A549 (cell line): ENCODE results near the gene BCAS4. TPM values are rescaled to one million over a fixed set of nuclear protein-coding genes. Genes with fewer than 3 reads are reported as not detected.

ENCODE experiments used
- ATAC-seq, 2 experiments: fragments of 200-7000 bp in 1 of 2; fragments of >200 bp in 1 of 2; cut with Nextera tagmentation in 1 of 2; cut with Tn5 transposase in 1 of 2; 3 replicates each; pipeline versions ENCODE4 v1.8.0 to v1.9.1; 2018 to 2020; ENCODE audit warnings: mild to moderate bottlenecking in 1 of 2, moderate library complexity in 1 of 2
- CTCF ChIA-PET: fragments of 300-600 bp; sonication (Branson Sonifier 250); formaldehyde crosslinking; extraction: SDS; loops from one replicate; lab custom pipeline; 2021; ENCODE audit warnings: antibody characterized with exemption, inconsistent platforms; lab: Yijun Ruan, JAX
- POLR2A ChIA-PET: fragments of 350-600 bp; formaldehyde crosslinking; extraction: SDS; loops from one replicate; lab custom pipeline; 2021; ENCODE audit warnings: antibody characterized with exemption, inconsistent platforms; lab: Yijun Ruan, JAX
- DNase-seq, 2 experiments: peaks; one replicate each; pipeline versions ENCODE4 v3.0.0 to v3.0.0-alpha.2; 2011 to 2016; ENCODE audit warnings: low read depth in 1 of 2, low spot score in 1 of 2
- FAIRE-seq: peaks from 2 replicates; lab custom pipeline; 2011; peaks lifted over from hg19 to GRCh38; lab: Jason Lieb, UNC
- H3K27ac ChIP-seq, 2 experiments: fragments of >200 bp; sonication (Bioruptor Twin); formaldehyde crosslinking; 3 replicates each; pipeline ENCODE4 v1.5.1; 2016 to 2017
- H3K4me1 ChIP-seq: fragments of >200 bp; sonication (Bioruptor Twin); formaldehyde crosslinking; 3 replicates; pipeline ENCODE4 v1.6.1; 2016
- H3K4me2 ChIP-seq: fragments of >200 bp; sonication (Bioruptor Twin); formaldehyde crosslinking; 3 replicates; pipeline ENCODE4 v1.6.1; 2016
- H3K4me3 ChIP-seq: fragments of >200 bp; sonication (Bioruptor Twin); formaldehyde crosslinking; 3 replicates; pipeline ENCODE4 v1.5.1; 2016
- H3K9me3 ChIP-seq: fragments of >200 bp; sonication (Bioruptor Twin); formaldehyde crosslinking; 3 replicates; pipeline ENCODE4 v1.6.1; 2016
- CHD2 ChIP-seq: fragments of 150-350 bp; IDR thresholded peaks from 2 replicates; pipeline ENCODE4 v1.6.1; 2014; ENCODE audit warnings: low read length; ENCODE audit not compliant: partially characterized antibody
- FOSB ChIP-seq: fragments of 250-450 bp; sonication (Bioruptor Pico); IDR thresholded peaks from 2 replicates; pipeline ENCODE4 v1.5.0; 2020; ENCODE audit warnings: mild to moderate bottlenecking, moderate library complexity
- FOSL2 ChIP-seq, 2 experiments: fragments of 450-650 bp in 1 of 2; fragments of >200 bp in 1 of 2; sonication (Bioruptor Twin) in 1 of 2; formaldehyde crosslinking; IDR thresholded peaks; 2 replicates each; pipeline versions ENCODE4 v1.5.0 to v1.6.1; 2016 to 2020; ENCODE audit warnings: mild to moderate bottlenecking in 1 of 2, moderate library complexity in 1 of 2
- GATA3 ChIP-seq: IDR thresholded peaks from 2 replicates; pipeline ENCODE4 v1.6.1; 2012; ENCODE audit warnings: borderline replicate concordance
- HEYL ChIP-seq: fragments of 250-450 bp; sonication (Bioruptor Pico); IDR thresholded peaks from 2 replicates; pipeline ENCODE4 v1.8.0; 2021; ENCODE audit warnings: mild to moderate bottlenecking, moderate library complexity
- HMGXB4 ChIP-seq: fragments of 250-450 bp; sonication (Bioruptor Pico); IDR thresholded peaks from 2 replicates; pipeline ENCODE4 v1.5.0; 2021; ENCODE audit warnings: mild to moderate bottlenecking, moderate library complexity, borderline replicate concordance
- HOXA7 ChIP-seq: fragments of 250-450 bp; sonication (Bioruptor Pico); IDR thresholded peaks from 2 replicates; pipeline ENCODE4 v1.5.0; 2020; ENCODE audit warnings: mild to moderate bottlenecking, moderate library complexity
- HOXB13 ChIP-seq: fragments of 250-450 bp; sonication (Bioruptor Pico); IDR thresholded peaks from 2 replicates; pipeline ENCODE4 v1.5.0; 2020; ENCODE audit warnings: low read depth, mild to moderate bottlenecking, moderate library complexity
- MAFK ChIP-seq: fragments of 450-650 bp; IDR thresholded peaks from 2 replicates; pipeline ENCODE4 v1.6.1; 2014; ENCODE audit not compliant: partially characterized antibody
- MAZ ChIP-seq: fragments of 150-350 bp; IDR thresholded peaks from 2 replicates; pipeline ENCODE4 v1.6.1; 2014; ENCODE audit warnings: antibody characterized with exemption, low read depth, low read length, borderline replicate concordance
- MYC ChIP-seq: IDR thresholded peaks from 2 replicates; pipeline ENCODE4 v1.6.1; 2012; ENCODE audit warnings: mild to moderate bottlenecking, inconsistent platforms, low read length, improper control_type of control experiment, borderline replicate concordance
- NFE2L2 ChIP-seq: fragments of 150-350 bp; conservative IDR thresholded peaks from 2 replicates; pipeline ENCODE4 v1.6.1; 2014; ENCODE audit warnings: low read length
- NPAS2 ChIP-seq: fragments of 250-450 bp; sonication (Bioruptor Pico); IDR thresholded peaks from 2 replicates; pipeline ENCODE4 v1.8.0; 2022; ENCODE audit warnings: mild to moderate bottlenecking, moderate library complexity, borderline replicate concordance
- NR3C1 ChIP-seq: fragments of >200 bp; sonication (Bioruptor Twin); formaldehyde crosslinking; IDR thresholded peaks from 3 replicates; pipeline ENCODE4 v1.6.1; 2017
- RAD21 ChIP-seq, 2 experiments: fragments of >200 bp in 1 of 2; sonication (Bioruptor Twin) in 1 of 2; formaldehyde crosslinking in 1 of 2; IDR thresholded peaks in 1 of 2; conservative IDR thresholded peaks in 1 of 2; 2 replicates in 1 of 2; 3 replicates in 1 of 2; pipeline ENCODE4 v1.6.1; 2012 to 2018; ENCODE audit warnings: inconsistent platforms in 1 of 2
- REST ChIP-seq: fragments of 200-600 bp; sonication (generic); IDR thresholded peaks from 2 replicates; pipeline ENCODE4 v1.6.1; 2016; ENCODE audit warnings: antibody characterized with exemption, mild to moderate bottlenecking, moderate library complexity
- TFCP2L1 ChIP-seq: fragments of 250-450 bp; sonication (Bioruptor Pico); IDR thresholded peaks from 2 replicates; pipeline ENCODE4 v1.5.0; 2021; ENCODE audit warnings: mild to moderate bottlenecking
- ZC3H11A ChIP-seq: fragments of 450-650 bp; IDR thresholded peaks from 2 replicates; pipeline ENCODE4 v1.6.1; 2014; ENCODE audit warnings: antibody characterized with exemption, mild to moderate bottlenecking
- ZFP36 ChIP-seq: fragments of 450-650 bp; IDR thresholded peaks from 2 replicates; pipeline ENCODE4 v1.6.1; 2014; ENCODE audit warnings: borderline replicate concordance; ENCODE audit not compliant: partially characterized antibody
- ZNF302 ChIP-seq: fragments of 250-450 bp; sonication (Bioruptor Pico); IDR thresholded peaks from 2 replicates; pipeline ENCODE4 v1.9.0; 2021; ENCODE audit warnings: inconsistent platforms, mild to moderate bottlenecking, moderate library complexity
- WGBS: methylation state at CpG from one replicate; pipeline ENCODE4 v1.1.6; 2017; ENCODE audit errors: missing lambda C conversion rate; 5-methylcytosine and 5-hydroxymethylcytosine counted together
- polyA plus RNA-seq, 4 experiments: library from polyadenylated mRNA; depleted of rRNA in 3 of 4; stranded (reverse); fragments of >200 nt; fragmentation: RNase III in 1 of 4; extraction: RNeasy Plus Mini Kit Qiagen cat#74134 plus additional on column Dnase treatment in 1 of 4; gene quantifications; 2 replicates in 3 of 4; 3 replicates in 1 of 4; pipeline ENCODE4 v1.2.3, GENCODE V29; 2011 to 2017

Gene BCAS4
- polyA plus RNA-seq, 2 of the 4 experiments (the other 2 are of a cell fraction) = 16.9 to 48.4 TPM

GRCh38 chr20:50920997-50921396 lies 126.1 kb downstream of the BCAS4 start:
- Histone ChIP-seq H3K9me3 (no peaks in the 10 kb centered on the region), H3K4me2 (no peak overlapping the region), H3K27ac (no peak overlapping the region)
- POLR2A ChIA-PET = interaction anchor here (2.2 kb wide), 1 partner anchor 10 kb away, joined by 10 read pairs; the partner anchor contains the start of gene ADNP
- FAIRE-seq = no peak
- ATAC-seq = peak in 1 of 2 experiments; percentile 40; a peak in 2 of 6 replicates
- TF ChIP-seq RAD21 (conservative IDR thresholded peaks at IDR 0.05 in 1 of 2, IDR thresholded peaks at IDR 0.05 in 1 of 2) (no peak), HOXA7 (CRISPR knock-in tag) (no peak), NR3C1 (no peak), HOXB13 (CRISPR knock-in tag) (no peak), TFCP2L1 (CRISPR knock-in tag) (no peak), CHD2 (no peak)
- TF ChIP-seq, all 56 proteins: peak for 0
- CTCF ChIA-PET = interaction anchor here (0.7 to 18.7 kb wide), 4 partner anchors 9 to 127 kb away, joined by 3 to 187 read pairs (median 86); partner anchors contain the start of genes ADNP and BCAS4
- Histone ChIP-seq H3K4me1 (peaks cover 41% of the 10 kb centered on the region), H3K4me3 (no peak overlapping the region)
- DNase-seq = peak in 1 of 2 experiments; percentile 12

DNA sequence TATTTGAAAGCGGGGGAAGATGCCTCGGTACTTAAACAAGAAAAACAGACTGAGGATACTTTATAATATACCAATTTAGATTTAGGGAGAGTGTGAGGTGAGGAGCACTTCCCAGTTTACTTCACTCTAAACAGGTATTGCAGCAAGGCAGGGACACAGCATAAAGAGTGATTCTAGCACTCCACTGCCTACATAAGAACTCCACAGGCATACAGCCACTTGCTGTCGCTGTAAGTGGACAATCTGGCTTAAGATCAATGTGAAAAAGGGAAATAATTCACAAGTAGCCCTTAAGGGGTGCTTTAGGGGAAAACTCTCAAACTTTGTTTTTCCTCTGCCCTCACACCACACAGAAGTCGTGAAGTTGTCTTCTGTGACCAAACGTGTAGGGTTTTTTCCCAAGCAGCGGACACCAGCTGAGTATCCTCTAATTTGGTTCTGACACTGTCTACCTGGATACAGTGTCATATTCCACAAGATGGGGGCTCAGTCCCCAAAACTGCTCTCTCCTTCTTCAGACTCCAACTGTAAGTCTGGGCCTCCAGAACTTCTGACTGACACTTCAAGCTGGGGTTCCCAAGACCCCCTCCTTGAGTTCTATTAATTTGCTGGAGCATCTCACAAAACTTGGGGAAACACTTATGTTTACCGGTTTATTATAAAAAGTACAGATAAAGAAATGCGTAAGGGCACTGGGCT lies 127.1 kb downstream of the BCAS4 start:
- DNase-seq (no peak), FAIRE-seq (no peak), ATAC-seq (0 out of 6 replicates have a peak, but pooled peaks of 1 of the 2 experiments have one; percentile 26)
- Histone ChIP-seq H3K4me1 (peaks cover 42% of the 10 kb centered on the region), H3K27ac (no peak overlapping the region), H3K4me2 (no peak overlapping the region), H3K9me3 (no peaks in the 10 kb centered on the region), H3K4me3 (no peak overlapping the region)
- no peak for TF ChIP-seq MYC
- no peak for TF ChIP-seq HMGXB4 (CRISPR knock-in tag)
- TF ChIP-seq NPAS2 (CRISPR knock-in tag) = no peak
- no peak for TF ChIP-seq HEYL (CRISPR knock-in tag)
- no peak for TF ChIP-seq ZC3H11A
- ChIA-PET POLR2A (interaction anchor here (2.2 kb wide), 1 partner anchor 10 kb away, joined by 10 read pairs; the partner anchor contains the start of gene ADNP), CTCF (interaction anchor here (1.5 to 18.7 kb wide), 4 partner anchors 8 to 128 kb away, joined by 4 to 187 read pairs (median 87); partner anchors contain the start of genes ADNP and BCAS4)
- WGBS = 86% methylated on average over 8 of the region's 8 CpGs

GRCh38 chr20:50924261-50924920 lies 129.5 kb downstream of the BCAS4 start:
- WGBS = 81% methylated on average over 2 of the region's 2 CpGs
- Histone ChIP-seq H3K9me3 (no peaks in the 10 kb centered on the region), H3K4me3 (no peak overlapping the region), H3K27ac (no peak overlapping the region), H3K4me1 (peaks cover 57% of the 10 kb centered on the region), H3K4me2 (no peak overlapping the region)
- CTCF ChIA-PET = interaction anchor here (1.7 to 18.7 kb wide), 5 partner anchors 5 to 131 kb away, joined by 5 to 187 read pairs (median 167); partner anchors contain the start of genes ADNP and BCAS4
- FAIRE-seq (no peak), ATAC-seq (no peak), DNase-seq (no peak)
- POLR2A ChIA-PET = interaction anchor here (0.6 kb wide), 1 partner anchor 117 kb away, joined by 4 read pairs; no protein-coding TSS in a partner anchor
- TF ChIP-seq ZFP36 (no peak), HMGXB4 (CRISPR knock-in tag) (no peak), ZNF302 (CRISPR knock-in tag) (no peak), FOSB (CRISPR knock-in tag) (no peak), REST (no peak), HOXA7 (CRISPR knock-in tag) (no peak), FOSL2 (IDR thresholded peaks at IDR 0.05) (no peak), FOSL2 (CRISPR knock-in tag; IDR thresholded peaks at IDR 0.05) (no peak), MAZ (no peak), NFE2L2 (no peak), HOXB13 (CRISPR knock-in tag) (no peak), GATA3 (no peak), MAFK (no peak), MYC (no peak), RAD21 (conservative IDR thresholded peaks at IDR 0.05 in 1 of 2, IDR thresholded peaks at IDR 0.05 in 1 of 2) (no peak)
